ENCODE results near the gene LARGE1.
A peak's percentile ranks its signal among the peaks of the same experiment; 100 is the strongest.

LARGE1 gene

GRCh38 chr22:33821290-33821689 is 99.0 kb downstream of the LARGE1 start:
- no peak for DNase-seq (ENCODE audit: low read depth in 2 of 2)

- DNase-seq (ENCODE audit: low read depth in 2 of 2) = no peak
These were observed 100.5 kb downstream of the LARGE1 start for GRCh38 chr22:33819743-33820142.

- no peak for DNase-seq (ENCODE audit: low read depth in 2 of 2)
These were observed 102.7 kb downstream of the LARGE1 start for GRCh38 chr22:33817512-33818127.

- DNase-seq (ENCODE audit: low read depth in 2 of 2) = no peak
These were observed 107.8 kb downstream of the LARGE1 start for GRCh38 chr22:33812360-33812977.

GRCh38 chr22:33811686-33812085 is 108.6 kb downstream of the LARGE1 start:
- peak in 1 of 2 experiments; percentile 33 for DNase-seq (ENCODE audit: low read depth in 2 of 2)

- no peak for DNase-seq (ENCODE audit: low read depth in 2 of 2)
These were observed 109.1 kb downstream of the LARGE1 start for GRCh38 chr22:33811208-33811607.

GRCh38 chr22:33807470-33807869 is 112.8 kb downstream of the LARGE1 start:
- DNase-seq (ENCODE audit: low read depth in 2 of 2) = no peak

GRCh38 chr22:33806191-33806590 is 114.1 kb downstream of the LARGE1 start:
- no peak for DNase-seq (ENCODE audit: low read depth in 2 of 2)

- DNase-seq (ENCODE audit: low read depth in 2 of 2) = peak; percentile 83
These were observed 116.6 kb downstream of the LARGE1 start for GRCh38 chr22:33803371-33804282.

GRCh38 chr22:33798401-33798800 is 121.9 kb downstream of the LARGE1 start:
- no peak for DNase-seq (ENCODE audit: low read depth in 2 of 2)

GRCh38 chr22:33796494-33796893 is 123.8 kb downstream of the LARGE1 start:
- no peak for DNase-seq (ENCODE audit: low read depth in 2 of 2)

- DNase-seq (ENCODE audit: low read depth in 2 of 2) = no peak
These were observed 126.8 kb downstream of the LARGE1 start for GRCh38 chr22:33793475-33793874.

GRCh38 chr22:33792832-33793231 is 127.4 kb downstream of the LARGE1 start:
- DNase-seq (ENCODE audit: low read depth in 2 of 2) = no peak

- DNase-seq (ENCODE audit: low read depth in 2 of 2) = no peak
These were observed 130.5 kb downstream of the LARGE1 start for GRCh38 chr22:33789690-33790253.

GRCh38 chr22:33788927-33789326 is 131.3 kb downstream of the LARGE1 start:
- no peak for DNase-seq (ENCODE audit: low read depth in 2 of 2)

GRCh38 chr22:33787645-33788456 is 132.4 kb downstream of the LARGE1 start:
- no peak for DNase-seq (ENCODE audit: low read depth in 2 of 2)

- no peak for DNase-seq (ENCODE audit: low read depth in 2 of 2)
These were observed 134.1 kb downstream of the LARGE1 start for GRCh38 chr22:33786149-33786548.

- peak; percentile 14 to 26 for DNase-seq (ENCODE audit: low read depth in 2 of 2)
These were observed 134.8 kb downstream of the LARGE1 start for GRCh38 chr22:33785283-33785968.

GRCh38 chr22:33781411-33781810 is 138.9 kb downstream of the LARGE1 start:
- peak in 1 of 2 experiments; percentile 18 for DNase-seq (ENCODE audit: low read depth in 2 of 2)

GRCh38 chr22:33780531-33781136 is 139.6 kb downstream of the LARGE1 start:
- peak in 1 of 2 experiments; percentile 7 for DNase-seq (ENCODE audit: low read depth in 2 of 2)

All from fibroblast of skin of left quadriceps (primary cell).